HG03025 (cell line): ENCODE data around the gene SUDS3.
"Not testable (repeated sequence)": the region's sequence is repeated elsewhere in the genome, so short reads cannot be mapped to it uniquely, and the experiment has no call there.

Experiments used
- ATAC-seq: cut with Tn5 transposase; IDR thresholded peaks from one replicate; pipeline ENCODE4 v1.9.1; 2021; ENCODE audit warnings: mild to moderate bottlenecking, moderate library complexity; ENCODE audit not compliant: unreplicated experiment, low FRiP score

SUDS3 gene, protein sequence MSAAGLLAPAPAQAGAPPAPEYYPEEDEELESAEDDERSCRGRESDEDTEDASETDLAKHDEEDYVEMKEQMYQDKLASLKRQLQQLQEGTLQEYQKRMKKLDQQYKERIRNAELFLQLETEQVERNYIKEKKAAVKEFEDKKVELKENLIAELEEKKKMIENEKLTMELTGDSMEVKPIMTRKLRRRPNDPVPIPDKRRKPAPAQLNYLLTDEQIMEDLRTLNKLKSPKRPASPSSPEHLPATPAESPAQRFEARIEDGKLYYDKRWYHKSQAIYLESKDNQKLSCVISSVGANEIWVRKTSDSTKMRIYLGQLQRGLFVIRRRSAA

DNA sequence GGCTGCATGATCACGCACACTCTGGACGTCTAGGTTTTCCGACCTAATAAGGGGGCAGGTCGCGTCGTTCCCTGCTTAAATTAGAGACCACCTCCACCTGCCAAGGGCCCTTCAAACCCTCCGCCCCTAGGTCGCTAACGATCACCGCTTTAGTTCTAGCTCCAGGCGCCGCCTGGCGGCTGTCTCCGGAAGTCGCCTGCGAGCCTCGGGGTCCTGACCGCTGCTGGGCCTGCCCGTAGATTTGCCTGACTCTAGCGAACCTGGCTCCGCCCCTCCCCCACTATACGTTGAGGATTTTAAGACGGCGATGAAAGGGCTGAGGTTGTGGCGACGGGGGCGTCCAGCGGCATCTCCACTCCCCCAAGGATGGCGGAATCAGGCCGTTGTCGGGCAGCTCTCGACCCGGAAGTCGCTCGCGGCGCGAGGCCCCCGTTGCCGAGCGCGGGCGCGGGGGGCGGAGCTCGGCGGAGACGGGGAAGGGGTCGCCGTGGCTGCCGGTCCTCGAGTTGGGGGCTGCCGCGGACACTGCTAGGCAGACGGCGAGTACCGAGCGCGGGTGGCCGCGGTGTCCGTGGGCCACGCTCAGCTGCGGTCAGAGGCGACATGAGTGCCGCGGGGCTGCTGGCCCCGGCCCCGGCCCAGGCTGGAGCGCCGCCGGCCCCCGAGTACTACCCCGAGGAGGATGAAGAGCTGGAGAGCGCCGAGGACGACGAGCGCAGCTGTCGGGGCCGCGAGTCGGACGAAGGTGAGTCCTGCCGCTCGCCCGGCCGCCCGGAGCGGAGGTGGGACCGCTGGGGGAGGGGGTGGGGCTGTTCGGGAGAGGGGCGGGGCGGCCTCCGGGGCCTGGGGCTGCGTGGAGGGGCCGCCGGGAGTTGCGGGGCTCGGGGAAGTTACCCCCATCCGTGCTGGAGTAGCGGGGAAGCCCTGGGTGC, at the start of gene SUDS3:
TSS of gene SUDS3 (plus strand) at position 467 of the 932 bp plus-strand sequence. CDS start at position 604, 137 bp downstream.
- no peak for ATAC-seq

DNA sequence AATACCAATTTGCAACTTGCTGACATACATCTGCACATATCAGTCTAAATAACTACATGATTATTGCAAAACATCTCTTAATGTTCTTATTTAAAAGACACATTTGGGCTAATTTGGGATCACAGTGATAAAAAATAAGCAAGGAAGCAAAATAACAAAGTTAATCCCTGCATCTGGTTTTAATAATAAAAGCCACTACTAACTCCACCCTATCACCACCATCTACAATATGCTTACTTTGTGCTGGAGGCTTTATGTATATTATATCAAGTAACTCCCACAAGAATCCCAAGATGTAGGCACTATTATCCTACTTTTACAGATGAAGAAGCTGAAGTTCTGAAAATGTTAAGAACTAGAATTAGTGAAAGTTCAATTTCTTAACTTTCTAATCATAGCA, 49.4 kb upstream of the SUDS3 start:
- no peak for ATAC-seq

DNA sequence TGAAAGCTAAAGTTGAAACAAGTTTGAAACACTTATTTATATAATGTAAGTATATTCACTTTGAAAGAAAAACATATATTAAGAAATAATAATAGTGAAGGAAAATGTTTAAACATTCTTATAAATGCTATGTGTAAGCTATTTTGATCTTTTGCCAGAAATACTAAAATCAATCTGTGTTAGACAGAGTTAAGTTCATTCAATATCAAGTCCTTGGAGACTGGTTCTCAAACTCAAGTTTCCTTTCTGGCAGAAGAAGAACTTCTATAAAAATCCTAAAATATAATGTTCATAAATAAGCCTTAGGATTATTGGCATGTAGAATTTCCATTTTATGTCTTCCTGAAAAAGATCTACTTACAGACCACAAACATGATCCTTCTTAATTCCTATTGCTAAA, 49.0 kb upstream of the SUDS3 start:
- no peak for ATAC-seq

DNA sequence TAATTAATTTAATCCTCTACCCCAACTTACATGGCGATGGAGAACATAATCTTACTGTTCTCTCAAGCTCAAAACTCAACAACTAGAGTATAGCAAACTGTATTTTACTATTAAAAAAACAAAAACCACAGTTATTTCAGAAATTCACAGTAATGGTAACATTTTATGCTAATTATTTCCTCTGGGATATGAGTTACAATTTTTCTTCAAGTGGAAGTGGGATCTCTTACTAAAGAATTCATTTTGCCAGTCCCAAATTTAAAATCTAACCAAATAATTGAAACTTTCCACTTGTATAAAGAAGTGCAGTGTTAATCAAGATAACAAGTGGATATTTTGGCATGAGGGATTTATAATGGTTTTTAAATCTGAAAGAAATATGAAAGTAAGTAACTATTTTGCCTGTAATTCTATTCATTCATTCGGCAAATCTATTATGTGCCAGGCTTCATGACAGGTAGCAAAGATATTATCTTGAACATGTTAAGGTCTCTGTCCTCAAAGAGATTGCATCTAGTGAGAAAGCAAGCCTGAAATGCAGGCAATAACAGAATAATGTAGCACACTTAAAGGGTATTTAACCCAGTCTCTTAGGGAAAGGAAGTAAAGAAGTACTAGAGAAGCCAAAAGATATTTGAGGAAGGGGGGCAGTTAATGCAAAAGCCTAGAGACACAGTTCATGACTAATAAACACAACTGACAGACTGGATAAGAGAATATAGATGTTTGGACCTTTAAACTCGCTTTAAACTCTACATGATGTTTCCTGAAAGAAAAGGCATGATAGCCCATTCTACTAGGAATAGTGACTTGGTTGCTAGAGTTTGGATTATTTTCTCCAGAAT, 47.6 kb upstream of the SUDS3 start:
- ATAC-seq = no peak

DNA sequence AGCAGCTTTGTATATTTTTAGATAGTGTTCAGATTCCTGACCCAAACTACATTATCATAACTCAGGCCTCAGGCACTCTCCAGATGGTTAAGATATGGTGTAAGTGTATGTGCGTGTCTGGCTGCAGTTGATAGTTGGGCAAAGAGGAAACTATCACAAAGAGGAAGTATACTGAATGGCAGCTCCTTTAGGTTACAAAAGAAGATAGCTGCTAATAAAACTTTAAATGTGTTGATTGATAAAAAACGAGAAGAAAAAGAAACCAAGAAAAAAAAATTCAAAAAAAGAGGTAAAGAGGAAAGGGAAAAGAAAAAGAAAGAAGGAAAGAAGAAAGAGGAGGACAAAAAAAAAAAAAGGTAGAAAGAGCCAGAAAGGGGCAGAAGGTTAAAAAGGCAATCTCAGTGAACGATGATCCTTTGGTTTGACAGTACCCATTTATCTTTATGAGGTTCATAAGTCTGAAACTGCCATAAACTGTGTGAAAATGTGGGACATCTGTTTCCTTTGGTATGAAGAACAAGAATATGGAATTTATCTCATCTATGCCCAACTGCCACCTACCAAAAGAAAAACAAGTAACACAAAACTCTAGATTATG, 45.8 kb upstream of the SUDS3 start:
- ATAC-seq = peak; percentile 84

DNA sequence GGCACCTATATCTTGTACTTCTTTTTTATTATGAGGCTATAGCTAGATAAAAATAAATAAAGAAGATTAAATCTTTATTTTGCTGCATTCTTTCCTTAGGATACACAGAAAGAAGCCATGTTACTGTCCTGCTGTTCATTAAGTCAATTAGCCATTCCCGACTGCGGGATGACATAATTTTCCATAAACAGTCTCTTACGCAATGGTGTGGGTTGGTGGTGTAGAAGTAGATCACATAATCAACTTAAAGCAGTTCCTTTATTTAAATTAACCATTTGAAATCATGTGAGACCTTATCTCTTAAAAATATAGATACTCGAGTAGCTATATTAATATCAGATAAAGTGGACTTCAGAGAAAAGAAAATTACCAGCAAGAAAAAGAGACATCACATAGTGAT, 43.8 kb upstream of the SUDS3 start:
- no peak for ATAC-seq

DNA sequence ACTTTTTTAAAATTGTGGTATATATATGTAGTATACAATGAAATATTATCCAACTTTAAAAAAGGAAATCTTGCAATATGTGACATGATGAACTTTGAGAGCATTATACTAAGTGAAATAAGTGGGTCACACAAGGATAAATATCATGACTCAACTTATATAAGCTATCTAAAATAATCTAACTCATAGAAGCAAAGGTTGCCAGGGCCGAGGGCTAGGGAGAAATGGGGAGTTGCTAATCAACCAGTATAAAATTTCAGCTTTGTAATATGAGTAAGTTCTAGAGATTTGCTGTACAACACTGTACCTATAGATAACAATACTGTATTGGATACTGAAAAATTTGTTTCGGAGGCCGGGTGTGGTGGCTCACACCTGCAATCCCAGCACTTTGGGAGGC, 42.1 kb upstream of the SUDS3 start:
- ATAC-seq = no peak

DNA sequence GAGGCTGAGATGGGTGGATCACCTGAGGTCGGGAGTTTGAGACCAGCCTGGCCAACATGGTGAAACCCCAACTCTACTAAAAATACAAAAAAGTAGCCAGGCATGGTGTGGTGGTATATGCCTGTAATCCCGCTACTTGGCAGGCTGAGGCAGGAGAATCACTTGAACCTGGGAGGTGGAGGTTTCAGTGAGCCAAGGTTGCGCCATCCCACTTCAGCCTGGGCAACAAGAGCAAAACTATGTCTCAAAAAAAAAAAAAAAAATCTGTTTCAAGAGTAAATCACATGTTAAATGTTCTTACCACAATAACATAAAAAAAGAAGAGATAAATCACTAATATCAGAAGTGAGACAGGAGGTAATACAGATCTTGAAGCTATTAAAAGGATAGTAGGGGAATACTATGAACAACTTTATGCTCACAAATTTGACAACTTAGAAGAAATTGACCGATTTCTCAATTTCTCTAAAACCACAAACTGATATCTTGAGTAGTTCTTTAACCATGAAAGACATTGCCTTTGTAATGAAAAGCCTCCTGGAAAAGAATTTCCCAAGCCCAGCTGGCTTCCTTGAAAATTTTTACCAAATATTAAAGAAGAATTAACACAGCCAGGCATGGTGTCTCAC, 41.3 kb upstream of the SUDS3 start:
- no peak for ATAC-seq

DNA sequence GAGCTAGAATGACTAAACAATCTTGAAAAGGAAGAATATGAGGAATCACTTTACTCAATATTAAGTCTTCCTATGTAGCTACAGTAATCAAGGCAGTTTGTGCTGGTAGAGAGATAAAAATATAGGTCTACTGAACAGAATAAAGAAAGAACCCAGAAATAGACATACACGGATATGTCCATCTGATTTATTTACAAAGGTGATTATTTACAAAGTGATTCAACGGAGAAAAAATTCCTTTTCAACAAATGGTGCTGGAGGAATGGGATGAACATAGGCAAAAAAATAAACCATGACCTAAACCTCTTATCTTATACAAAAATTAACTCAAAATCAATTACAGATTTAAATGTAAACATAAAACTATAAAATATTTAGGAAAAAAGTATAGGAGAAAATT, 40.2 kb upstream of the SUDS3 start:
- ATAC-seq = no peak

DNA sequence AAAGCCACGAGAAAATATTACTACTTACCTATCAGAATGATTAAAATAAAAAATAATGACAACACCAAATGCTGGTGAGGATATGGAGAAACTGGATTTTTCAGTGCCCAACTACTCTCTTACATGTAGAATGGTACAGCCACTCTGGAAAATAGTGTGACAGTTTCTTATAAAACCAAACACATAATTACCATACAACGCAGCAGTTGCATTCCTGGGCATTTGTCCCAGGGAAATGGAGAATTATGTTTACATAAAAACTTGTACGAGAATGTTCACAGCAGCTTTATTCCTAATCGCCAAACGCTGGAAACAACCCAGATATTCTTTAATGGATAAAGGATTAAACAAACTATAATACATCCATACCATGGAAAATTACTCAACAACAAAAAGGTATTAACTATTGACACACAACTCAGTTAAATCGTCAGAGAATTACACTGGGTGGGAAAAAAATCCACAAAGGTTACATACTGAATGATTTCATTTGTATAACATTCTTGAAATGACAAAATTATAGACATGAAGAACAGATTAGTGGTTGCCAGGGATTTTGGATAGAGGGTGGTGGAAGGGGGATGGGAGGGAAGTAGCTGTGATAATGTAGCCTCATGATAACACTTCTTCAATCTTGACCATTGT, 39.0 kb upstream of the SUDS3 start:
- no peak for ATAC-seq

DNA sequence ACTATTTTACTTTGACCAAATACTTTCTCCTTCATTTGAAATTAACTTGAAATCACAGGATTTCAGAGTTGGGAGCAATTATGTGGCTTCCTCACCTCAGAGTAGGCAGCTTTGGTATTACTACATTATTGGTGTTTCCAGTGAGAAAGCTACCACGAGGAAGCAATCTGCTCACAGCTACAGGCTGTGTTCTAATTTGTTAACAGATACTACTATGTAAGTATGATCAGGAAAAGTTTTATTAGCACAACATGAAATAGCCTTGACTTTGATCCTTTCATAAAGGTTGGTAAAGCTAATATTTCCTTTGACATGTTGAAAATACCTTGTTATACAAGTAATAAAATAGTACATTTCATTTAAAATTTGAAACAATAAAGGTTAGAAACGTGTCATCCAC, 34.3 kb upstream of the SUDS3 start:
- no peak for ATAC-seq

DNA sequence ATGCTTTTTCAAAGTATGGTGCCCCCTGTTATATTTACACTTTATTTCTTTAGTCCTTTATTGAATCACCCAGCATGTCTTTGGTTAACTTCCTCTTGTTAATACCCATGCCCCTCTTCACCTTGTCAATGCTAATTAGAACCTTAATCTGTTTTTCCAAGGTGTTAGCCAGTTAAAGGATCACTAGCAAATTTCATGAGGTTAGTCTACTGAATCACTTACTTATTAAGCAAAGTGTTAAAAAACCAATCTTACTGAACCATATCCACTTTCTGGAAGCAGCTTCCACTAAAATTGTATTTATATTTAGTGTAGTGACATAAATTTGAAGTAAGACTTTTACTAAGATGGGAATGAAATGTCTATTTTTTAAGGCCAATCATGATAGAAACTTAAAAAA, 31.5 kb upstream of the SUDS3 start:
- no peak for ATAC-seq

DNA sequence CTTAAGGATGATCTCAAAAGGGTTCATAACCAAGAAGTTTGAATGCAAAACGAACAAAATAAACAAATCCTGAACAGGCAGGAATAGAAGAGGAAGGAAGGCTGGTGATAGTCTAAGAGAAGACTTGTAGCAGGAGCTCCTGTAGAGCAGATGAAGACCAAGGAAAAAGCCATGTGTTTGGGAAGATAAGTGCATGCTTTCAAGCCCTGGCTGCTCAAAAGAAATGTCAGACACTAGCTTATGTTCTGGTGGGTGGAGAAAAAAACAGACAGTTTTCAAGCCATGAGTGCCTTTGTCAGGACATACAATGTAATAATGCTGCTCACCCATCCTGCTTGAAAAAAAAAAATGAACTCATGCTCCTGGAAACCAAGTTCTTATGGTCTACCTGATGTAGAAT, 31.0 kb upstream of the SUDS3 start:
- no peak for ATAC-seq

DNA sequence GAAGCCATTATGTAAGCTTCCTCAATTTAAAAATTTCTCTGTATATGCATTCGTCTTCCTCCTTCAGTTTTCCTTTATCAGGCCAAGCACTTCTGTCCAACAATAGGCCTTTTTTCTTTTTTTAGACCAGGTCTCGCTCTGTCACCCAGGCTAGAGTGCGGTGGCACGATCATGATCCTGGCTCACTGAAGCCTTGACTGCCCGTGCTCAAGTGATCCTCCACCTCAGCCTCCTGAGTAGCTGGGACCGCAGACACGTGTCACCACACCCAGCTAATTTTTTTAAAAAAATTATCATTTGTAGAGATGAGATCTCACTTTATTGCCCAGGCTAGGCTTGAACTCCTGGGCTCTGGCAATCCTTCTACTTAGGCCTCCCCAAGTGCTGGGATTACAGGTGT, 29.5 kb upstream of the SUDS3 start:
- ATAC-seq = no peak

DNA sequence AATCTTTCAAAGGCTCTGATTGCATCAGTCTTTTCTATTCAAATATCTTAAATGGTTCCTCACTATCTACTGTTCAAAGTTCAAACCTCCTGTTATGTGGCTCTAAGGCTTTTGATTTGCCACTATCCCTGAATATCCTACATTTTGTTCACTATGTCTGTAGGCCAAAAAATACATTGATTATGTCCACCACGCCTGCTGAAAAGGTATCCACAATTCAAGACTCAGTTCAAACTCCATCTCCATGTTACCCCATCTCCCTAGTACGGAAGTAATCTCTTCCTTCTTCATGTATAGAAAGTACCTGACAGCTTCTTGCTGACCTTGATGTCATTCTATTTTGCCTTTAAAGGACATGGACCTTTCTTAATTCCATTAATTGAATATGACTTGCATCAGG, 28.4 kb upstream of the SUDS3 start:
- no peak for ATAC-seq

DNA sequence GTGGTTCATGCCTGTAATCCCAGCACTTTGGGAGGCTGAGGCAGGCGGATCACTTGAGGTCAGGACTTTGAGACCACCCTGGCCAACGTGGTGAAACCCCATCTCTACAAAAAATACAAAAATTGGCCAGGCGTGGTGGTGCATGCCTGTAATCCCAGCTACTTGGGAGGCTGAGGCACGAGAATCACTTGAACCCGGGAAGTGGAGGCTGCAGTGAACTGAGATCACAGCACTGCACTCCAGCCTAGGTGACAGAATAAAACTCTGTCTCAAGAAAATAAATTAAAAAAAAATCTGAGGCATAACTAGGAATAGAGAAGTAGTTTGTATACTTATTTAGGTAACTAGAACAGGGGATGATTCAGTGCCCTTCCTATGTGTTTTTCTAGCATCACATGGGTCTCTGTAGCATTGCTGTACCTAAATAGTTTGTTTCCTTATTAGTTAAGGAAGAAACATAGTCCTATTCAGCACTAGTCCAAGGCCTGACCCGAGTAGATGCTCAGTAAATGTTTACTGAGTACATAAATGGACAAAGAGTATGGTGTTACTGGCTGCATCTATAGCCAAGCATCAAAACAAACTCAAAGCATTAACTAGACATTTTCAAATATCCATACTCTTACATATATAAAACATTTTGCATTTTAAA, 25.3 kb upstream of the SUDS3 start:
- no peak for ATAC-seq

DNA sequence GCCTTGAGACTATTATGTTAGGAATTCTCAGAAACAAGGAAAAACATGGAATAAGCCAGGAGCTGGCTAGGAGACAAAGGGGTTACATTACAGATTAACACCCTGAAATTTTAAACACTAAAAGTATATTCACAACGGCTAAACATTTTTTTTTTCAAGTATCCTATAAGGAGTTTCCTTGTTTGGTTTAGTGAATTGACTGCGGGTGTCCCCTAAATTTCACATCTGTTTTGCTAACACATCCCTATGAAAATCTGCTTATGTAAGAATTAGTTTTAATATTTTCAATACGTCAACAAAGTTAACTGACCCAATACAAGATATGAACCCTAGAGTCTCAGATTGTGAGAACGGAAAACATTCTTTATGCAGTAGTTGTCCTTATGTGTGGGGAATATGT, 22.6 kb upstream of the SUDS3 start:
- ATAC-seq = no peak

DNA sequence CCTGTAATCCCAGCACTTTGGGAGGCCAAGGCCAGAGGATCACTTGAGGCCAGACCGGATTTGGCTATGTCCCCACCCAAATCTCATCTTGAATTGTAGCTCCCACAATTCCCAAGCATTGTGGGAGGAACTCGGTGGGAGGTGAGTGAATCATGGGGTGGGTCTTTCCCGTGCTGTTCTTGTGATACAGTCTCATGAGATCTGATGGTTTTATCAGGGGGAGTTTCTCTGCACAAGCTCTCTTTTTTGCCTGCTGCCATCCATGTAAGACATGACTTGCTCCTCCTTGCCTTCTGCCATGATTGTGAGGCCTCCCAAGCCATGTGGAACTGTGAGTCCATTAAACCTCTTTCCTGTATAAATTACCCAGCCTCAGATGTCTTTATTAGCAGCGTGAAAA, 21.9 kb upstream of the SUDS3 start:
- ATAC-seq = not testable (repeated sequence)

DNA sequence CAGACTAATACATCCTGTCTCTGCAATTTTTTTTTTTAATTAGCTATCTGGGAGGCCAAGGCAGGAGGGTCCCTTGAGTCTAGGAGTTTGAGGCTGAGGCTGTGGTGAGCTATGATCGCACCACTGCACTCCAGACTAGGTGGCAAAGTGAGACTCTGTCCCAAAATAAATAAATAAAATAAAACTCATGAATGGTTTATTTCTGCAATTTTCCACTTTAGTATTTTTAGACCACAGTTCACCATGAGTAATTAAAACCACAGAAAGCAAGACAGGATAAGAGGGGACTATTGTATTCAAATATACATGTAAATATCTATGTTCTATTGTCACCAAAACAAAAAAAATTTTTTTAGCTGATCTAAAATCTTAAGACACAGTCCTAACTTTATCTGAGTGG, 21.5 kb upstream of the SUDS3 start:
- no peak for ATAC-seq
